ENCODE measurements around the gene PSME3IP1.

- TF ChIP-seq, protein P1, sequence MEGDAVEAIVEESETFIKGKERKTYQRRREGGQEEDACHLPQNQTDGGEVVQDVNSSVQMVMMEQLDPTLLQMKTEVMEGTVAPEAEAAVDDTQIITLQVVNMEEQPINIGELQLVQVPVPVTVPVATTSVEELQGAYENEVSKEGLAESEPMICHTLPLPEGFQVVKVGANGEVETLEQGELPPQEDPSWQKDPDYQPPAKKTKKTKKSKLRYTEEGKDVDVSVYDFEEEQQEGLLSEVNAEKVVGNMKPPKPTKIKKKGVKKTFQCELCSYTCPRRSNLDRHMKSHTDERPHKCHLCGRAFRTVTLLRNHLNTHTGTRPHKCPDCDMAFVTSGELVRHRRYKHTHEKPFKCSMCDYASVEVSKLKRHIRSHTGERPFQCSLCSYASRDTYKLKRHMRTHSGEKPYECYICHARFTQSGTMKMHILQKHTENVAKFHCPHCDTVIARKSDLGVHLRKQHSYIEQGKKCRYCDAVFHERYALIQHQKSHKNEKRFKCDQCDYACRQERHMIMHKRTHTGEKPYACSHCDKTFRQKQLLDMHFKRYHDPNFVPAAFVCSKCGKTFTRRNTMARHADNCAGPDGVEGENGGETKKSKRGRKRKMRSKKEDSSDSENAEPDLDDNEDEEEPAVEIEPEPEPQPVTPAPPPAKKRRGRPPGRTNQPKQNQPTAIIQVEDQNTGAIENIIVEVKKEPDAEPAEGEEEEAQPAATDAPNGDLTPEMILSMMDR (IDR thresholded peaks at IDR 0.05; ENCODE audit: insufficient read depth, low read length), result no peak
- TF ChIP-seq GABPA (IDR thresholded peaks at IDR 0.05; ENCODE audit: low read depth), result no peak
These were observed 41.1 kb upstream of the PSME3IP1 start for GRCh38 chr16:57226701-57227621.
